PFSK-1 (cell line): Measurements from ENCODE around the gene FATE1.

Experiments used
- FOXP2 ChIP-seq: optimal IDR thresholded peaks from 2 replicates; pipeline ENCODE3; 2011; ENCODE audit warnings: borderline replicate concordance, control low read depth, inconsistent platforms; ENCODE audit not compliant: insufficient read depth; ENCODE audit errors: extremely low read length, extremely low read depth
- POLR2AphosphoS5 ChIP-seq: IDR thresholded peaks from 2 replicates; pipeline ENCODE4 v1.6.1; 2012; ENCODE audit warnings: low read depth, mild to moderate bottlenecking, control low read depth, low read length, moderate library complexity
- SIN3A ChIP-seq: IDR thresholded peaks from 2 replicates; pipeline ENCODE4 v1.6.1; 2012; ENCODE audit warnings: mild to moderate bottlenecking, low read length, moderate library complexity, borderline replicate concordance; ENCODE audit not compliant: insufficient read depth
- TAF1 ChIP-seq: IDR thresholded peaks from 2 replicates; pipeline ENCODE4 v1.6.1; 2012; ENCODE audit warnings: low read length, control low read depth, borderline replicate concordance; ENCODE audit not compliant: insufficient read depth
- TF ChIP-seq, protein P1 (sequence below), 2 experiments: IDR thresholded peaks; 2 replicates each; pipeline versions ENCODE4 v1.6.1 to v1.8.0; 2011 to 2012; ENCODE audit warnings: low read depth in 2 of 2, low read length in 2 of 2, control low read depth in 1 of 2, inconsistent platforms in 1 of 2, mild to moderate bottlenecking in 1 of 2, moderate library complexity in 1 of 2; ENCODE audit not compliant: insufficient read depth in 1 of 2

The FATE1 gene

DNA sequence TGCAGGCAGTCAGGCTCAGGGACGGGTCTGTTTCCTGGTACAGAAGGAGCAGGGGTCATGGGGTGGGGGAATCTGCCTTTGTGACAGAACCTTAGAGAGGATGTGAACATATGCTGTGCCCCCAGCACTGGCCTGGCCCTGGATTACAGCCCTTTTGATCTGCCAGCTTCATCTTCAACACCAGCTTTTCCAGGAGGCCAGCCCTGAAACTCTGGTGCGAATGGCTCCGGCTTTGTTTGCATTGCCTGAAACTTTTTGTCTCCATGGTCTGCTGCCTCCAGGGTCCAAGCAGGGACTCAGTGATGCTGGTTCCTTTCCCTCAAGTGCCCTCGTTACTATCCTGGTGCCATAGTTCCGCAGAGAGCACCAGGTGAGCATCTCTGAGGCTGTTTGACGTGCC is 20.9 kb downstream of the FATE1 start:
- TF ChIP-seq POLR2AphosphoS5 (no peak), FOXP2 (no peak), TAF1 (no peak), SIN3A (no peak)
- TF ChIP-seq, protein P1, sequence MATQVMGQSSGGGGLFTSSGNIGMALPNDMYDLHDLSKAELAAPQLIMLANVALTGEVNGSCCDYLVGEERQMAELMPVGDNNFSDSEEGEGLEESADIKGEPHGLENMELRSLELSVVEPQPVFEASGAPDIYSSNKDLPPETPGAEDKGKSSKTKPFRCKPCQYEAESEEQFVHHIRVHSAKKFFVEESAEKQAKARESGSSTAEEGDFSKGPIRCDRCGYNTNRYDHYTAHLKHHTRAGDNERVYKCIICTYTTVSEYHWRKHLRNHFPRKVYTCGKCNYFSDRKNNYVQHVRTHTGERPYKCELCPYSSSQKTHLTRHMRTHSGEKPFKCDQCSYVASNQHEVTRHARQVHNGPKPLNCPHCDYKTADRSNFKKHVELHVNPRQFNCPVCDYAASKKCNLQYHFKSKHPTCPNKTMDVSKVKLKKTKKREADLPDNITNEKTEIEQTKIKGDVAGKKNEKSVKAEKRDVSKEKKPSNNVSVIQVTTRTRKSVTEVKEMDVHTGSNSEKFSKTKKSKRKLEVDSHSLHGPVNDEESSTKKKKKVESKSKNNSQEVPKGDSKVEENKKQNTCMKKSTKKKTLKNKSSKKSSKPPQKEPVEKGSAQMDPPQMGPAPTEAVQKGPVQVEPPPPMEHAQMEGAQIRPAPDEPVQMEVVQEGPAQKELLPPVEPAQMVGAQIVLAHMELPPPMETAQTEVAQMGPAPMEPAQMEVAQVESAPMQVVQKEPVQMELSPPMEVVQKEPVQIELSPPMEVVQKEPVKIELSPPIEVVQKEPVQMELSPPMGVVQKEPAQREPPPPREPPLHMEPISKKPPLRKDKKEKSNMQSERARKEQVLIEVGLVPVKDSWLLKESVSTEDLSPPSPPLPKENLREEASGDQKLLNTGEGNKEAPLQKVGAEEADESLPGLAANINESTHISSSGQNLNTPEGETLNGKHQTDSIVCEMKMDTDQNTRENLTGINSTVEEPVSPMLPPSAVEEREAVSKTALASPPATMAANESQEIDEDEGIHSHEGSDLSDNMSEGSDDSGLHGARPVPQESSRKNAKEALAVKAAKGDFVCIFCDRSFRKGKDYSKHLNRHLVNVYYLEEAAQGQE (IDR thresholded peaks at IDR 0.05; ENCODE audit: insufficient read depth in 1 of 2, low read depth in 2 of 2, low read length in 2 of 2): no peak

DNA sequence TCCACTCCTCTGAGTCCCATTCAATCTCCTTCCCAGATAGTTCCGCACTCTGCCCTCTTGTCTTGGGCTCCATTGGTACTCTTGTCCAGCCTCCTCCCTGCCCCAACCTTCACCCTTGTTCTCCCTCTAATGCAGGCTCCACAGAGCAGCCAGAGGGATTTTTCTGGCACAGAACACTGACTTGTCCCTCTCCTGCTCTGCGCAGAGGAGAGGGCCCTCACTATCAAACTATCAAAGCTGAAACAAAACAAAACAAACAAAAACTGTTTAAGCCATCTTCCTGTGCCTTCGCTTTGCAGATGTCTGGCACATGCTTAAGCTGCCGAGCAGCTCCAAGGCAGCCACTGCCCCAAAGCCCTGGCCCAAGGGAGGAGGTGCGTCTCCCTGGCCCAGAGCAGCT is 21.7 kb downstream of the FATE1 start:
- TF ChIP-seq POLR2AphosphoS5 (no peak), TAF1 (no peak), FOXP2 (no peak), SIN3A (no peak)
- TF ChIP-seq, protein P1 (IDR thresholded peaks at IDR 0.05; ENCODE audit: insufficient read depth in 1 of 2, low read depth in 2 of 2, low read length in 2 of 2): no peak

GRCh38 chrX:151738751-151739150 is 22.9 kb downstream of the FATE1 start:
- no peak for TF ChIP-seq POLR2AphosphoS5
- TF ChIP-seq, protein P1 (IDR thresholded peaks at IDR 0.05; ENCODE audit: insufficient read depth in 1 of 2, low read depth in 2 of 2, low read length in 2 of 2): no peak
- TF ChIP-seq TAF1: no peak
- TF ChIP-seq SIN3A: no peak
- no peak for TF ChIP-seq FOXP2

DNA sequence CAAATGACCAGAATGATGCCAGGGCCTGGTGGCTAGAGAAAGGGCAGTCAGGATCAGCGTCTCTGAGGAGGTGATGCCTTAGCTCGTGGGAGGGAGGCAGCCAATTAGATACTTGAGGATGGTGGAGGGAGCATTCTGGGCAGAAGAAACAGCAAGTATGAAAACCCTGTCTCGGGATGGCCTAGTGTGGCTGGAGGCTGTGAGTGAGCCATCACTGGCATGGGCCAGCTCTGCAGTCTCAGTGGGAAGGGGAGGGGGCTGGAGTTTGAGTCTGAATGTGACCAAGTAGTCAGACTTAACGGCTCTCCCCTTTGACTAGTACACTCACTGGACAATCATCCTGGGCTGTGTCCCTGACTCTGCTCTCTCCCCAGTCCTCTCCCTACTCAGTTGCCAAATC is 25.8 kb downstream of the FATE1 start:
- TF ChIP-seq, protein P1 (IDR thresholded peaks at IDR 0.05; ENCODE audit: insufficient read depth in 1 of 2, low read depth in 2 of 2, low read length in 2 of 2): no peak
- TF ChIP-seq SIN3A (no peak), TAF1 (no peak), FOXP2 (no peak), POLR2AphosphoS5 (no peak)

GRCh38 chrX:151742311-151742710 is 26.5 kb downstream of the FATE1 start:
- TF ChIP-seq, protein P1 (IDR thresholded peaks at IDR 0.05; ENCODE audit: insufficient read depth in 1 of 2, low read depth in 2 of 2, low read length in 2 of 2): no peak
- TF ChIP-seq TAF1 (no peak), SIN3A (no peak), FOXP2 (no peak), POLR2AphosphoS5 (no peak)
